HG02623 (cell line): ENCODE results near the gene MANBA.
A peak's percentile ranks its signal among the peaks of the same experiment; 100 is the strongest.

Experiments
- ATAC-seq: cut with Tn5 transposase; IDR thresholded peaks from one replicate; pipeline ENCODE4 v1.9.1; 2021; ENCODE audit warnings: moderate library complexity; ENCODE audit not compliant: unreplicated experiment

The MANBA gene

DNA sequence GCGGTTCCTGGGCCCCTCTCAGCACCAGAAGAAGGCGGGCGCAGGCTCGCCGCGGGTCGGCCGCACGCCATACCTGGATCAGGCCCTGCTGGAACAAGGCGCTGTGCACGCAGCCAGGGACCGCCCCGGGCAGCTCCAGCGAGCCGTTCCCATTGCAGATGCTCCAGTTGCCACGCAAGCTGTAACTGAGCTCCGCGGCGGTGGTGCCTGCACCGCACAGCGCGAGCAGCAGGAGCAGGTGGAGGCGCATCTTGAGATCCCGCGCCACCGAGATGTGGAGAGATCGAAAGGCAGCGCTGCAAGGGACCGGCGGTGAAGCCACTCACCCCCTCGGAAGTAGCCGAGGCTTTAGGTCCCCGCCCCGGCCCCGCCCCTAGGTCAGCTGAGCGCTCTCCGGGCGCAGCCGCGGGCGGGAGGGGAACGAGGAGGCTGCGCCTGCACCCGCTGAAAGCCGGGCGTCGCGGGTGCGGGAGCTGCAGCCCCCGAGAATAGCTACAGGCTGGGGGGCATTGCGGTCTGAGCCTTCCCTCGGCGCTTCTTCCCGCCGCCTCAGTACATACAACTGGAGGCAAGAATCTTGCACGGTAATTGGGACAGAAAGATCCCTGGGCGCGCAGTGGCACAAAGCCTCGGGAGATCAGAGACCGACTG is at the start of gene MANBA:
MANBA (minus strand) TSS at position 324 of the 651 bp plus-strand sequence; CDS start at position 250, 74 bp downstream.
- ATAC-seq: peak; percentile 87

- no peak for ATAC-seq
These were observed 48.9 kb upstream of the MANBA start for GRCh38 chr4:102809691-102810090.

GRCh38 chr4:102809190-102809589 is 48.4 kb upstream of the MANBA start:
- ATAC-seq: peak; percentile 63

- no peak for ATAC-seq
These were observed 47.2 kb upstream of the MANBA start for GRCh38 chr4:102808009-102808408.

DNA sequence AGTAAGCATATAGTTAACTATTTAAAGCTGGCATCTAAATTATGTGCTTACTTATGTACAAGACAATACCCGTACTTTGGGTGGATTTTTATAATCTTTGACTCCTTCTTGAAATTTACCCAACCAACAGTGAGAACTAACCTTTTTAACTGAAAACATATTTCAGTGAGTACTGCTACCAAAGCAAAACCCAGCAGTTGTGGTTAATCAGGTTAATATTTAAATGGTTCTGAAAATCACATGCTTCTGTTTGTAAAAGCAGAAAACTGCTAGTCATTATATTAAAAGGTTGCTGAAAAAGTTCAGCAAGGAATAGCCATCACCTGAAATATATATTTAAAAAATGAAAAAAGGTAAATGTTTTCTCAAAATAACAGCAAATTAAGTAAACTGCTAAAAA is 46.6 kb upstream of the MANBA start:
- no peak for ATAC-seq

DNA sequence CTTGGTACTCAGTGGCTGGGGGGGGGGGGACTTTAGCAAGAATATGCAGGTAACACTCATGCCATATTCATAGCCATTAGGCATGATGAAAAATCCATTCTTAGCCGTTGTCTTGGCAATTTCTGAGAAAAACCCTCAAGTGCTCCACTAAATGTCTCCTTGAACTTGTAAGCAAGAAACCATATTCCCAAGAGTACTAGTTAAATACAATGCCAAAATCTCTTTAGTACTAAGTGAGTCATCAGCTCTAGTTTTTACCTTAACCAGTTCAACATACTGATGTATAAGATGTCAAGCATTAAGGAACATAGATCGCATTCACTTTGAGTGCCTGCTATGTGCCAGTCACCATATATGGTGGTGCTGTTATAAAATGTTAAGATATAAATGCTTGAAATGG is 39.0 kb upstream of the MANBA start:
- no peak for ATAC-seq

GRCh38 chr4:102794999-102795398 is 34.2 kb upstream of the MANBA start:
- no peak for ATAC-seq

DNA sequence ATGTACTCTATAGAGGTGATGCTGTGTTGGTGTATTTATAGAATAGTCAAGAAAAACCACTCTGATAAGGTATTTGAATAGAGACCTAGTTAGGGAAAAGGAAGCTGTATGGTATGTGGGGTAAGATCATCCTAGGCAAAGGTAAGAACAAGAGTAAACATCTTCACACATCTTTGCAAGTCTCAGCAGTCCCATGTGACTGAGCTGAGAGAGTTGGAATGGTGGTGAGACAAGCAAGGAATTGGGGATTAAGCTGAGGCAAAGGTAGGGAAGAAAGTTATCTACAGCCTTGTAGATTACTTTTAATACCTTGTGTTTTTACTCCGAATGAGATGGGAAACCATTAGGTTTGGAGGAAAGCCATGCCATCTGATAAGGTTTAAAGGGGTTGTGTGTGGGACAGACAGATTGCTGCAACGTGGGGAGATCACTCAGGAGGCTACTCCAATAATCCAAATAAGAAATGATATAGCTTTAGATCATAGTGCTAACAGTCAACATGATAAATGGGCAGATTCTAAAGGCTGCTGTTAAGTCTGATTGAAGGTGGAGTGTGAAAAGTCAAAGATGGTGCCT is 31.7 kb upstream of the MANBA start:
- no peak for ATAC-seq

GRCh38 chr4:102791318-102791835 is 30.6 kb upstream of the MANBA start:
- no peak for ATAC-seq

DNA sequence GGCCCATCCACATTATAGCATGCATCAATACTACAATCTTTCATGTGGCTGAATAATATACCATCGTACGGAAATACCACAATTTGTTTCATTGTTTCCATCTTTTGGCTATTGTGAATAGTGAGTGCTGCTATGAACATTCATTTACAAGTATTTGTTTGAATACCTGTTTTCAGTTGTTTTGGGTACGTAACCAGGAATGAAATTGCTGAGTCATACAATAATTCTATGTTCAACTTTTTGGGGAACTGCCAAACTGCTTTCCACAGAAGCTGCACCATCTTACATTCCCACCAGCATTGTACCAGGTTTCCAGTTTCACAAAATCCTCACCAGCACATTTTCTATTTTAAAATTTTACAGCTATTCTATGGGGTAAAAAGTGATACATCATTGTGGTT is 28.5 kb upstream of the MANBA start:
- ATAC-seq: no peak

DNA sequence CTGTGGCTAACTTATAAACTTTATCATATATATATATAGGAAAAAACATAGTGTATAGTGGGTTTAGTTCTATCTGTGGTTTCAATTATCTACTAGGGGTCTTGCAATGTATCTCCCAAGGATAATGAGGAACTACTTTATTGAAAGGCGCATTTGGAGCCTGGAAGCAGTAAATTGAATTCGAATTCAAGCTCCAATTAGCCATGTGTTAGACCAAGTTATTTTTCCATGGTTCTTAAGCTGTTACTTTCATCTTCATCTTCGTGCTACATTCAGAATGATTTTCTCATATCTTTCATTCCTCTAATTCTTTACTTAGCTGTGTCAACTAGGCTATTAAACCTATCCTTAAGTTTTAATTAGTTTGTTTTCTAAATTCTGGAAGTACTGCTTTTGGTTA is 27.2 kb upstream of the MANBA start:
- ATAC-seq: no peak

- ATAC-seq: no peak
These were observed 26.5 kb upstream of the MANBA start for GRCh38 chr4:102787096-102787881.

- ATAC-seq: no peak
These were observed 25.5 kb upstream of the MANBA start for GRCh38 chr4:102786279-102786678.

- no peak for ATAC-seq
These were observed 22.2 kb upstream of the MANBA start for GRCh38 chr4:102783006-102783405.

- no peak for ATAC-seq
These were observed 20.8 kb upstream of the MANBA start for GRCh38 chr4:102781570-102781969.

GRCh38 chr4:102780476-102781144 is 19.8 kb upstream of the MANBA start:
- no peak for ATAC-seq

DNA sequence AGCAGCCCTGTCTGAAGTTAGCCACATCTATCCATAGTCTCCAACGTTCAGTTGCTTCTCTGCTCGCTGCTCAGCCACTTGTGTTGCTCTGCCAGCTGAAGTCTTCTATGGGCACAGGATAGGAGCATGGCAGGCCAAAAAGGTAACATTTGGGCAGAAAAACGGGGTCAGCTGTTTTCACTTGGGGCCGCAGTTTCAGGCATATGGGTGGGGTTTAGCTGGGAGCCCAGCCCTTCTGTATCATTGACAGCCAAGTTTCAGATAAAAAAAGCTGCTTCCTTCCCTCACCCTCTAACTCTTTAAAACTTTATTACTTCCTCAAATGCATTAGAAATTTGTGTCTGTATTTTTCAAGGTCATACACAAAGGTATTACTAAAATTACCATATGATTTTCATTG is 18.4 kb upstream of the MANBA start:
- ATAC-seq: no peak

DNA sequence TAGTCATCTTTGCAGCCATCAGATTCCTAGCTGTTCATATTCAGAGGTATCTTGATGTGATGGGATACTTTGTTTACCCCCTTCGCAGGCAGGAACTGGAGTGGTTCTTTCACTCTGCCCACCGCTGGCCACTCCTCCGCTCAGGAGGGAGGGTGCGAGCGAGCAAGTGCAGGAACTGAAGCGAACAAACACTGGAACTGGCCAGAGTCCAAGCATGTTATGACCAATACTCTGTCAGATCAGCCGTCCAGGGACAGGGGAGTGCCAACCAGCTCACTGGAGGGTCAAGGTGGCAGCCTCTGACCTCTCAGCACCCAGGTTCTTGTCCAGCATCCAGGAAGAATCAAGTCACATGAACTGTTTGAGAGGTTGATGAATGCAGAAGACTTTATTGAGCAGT is 18.0 kb upstream of the MANBA start:
- no peak for ATAC-seq

DNA sequence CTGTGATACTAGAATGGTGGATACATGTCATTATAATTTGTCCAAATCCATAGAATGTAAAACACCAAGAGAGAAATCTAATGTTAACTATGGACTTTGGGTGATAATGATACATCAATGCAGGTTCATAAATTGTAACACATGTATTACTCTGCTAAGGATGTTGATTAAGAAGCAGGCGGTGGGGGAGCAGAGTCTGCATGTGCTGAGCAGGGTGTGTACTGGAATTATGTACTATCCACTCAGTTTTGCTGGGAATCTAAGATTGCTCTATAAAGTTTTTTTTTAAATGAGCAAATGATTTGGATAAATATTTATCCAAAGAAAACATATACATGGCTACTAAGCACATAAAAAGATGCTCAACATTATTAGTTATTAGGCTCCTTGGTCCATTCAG is 15.0 kb upstream of the MANBA start:
- ATAC-seq: no peak

GRCh38 chr4:102774254-102774653 is 13.5 kb upstream of the MANBA start:
- ATAC-seq: no peak

DNA sequence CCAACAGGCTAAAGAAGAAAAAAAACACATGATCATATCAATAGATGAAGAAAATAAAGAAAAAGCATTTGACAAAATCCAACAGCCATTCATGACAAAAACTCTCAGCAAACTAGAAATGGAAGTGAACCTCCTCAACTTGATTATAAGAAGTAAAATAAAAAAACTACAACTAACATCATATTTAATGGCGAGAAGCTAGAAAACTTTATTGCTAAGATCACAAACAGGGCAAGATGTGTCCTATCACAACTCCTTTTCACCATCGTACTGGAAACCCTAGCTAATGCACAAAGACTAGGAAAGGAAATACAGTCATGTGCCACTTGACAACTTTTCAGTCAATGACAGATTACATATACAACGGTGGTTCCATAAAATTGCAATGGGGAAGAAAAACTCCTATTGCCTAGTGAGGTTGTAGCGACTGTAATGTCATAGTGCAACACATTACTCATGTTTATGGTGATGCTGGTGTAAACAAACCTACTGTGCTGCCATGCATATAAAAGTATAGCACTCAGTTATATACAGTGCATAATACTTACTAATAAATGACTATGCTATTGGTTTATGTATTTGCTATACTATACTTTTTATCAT is 12.1 kb upstream of the MANBA start:
- ATAC-seq: no peak
